Endothelial cell (in vitro differentiated cells): Measurements from ENCODE around the gene FBXW11. TPM values are rescaled to one million over a fixed set of nuclear protein-coding genes. Genes with fewer than 3 reads are reported as not detected.

Source experiments
- DNase-seq: peaks from one replicate; pipeline ENCODE4 v3.0.0; 2021; ENCODE audit warnings: low spot score
- H3K27ac Mint-ChIP-seq: one replicate; pipeline ENCODE4 v1.8.0; 2021; ENCODE audit warnings: mixed read lengths, inconsistent platforms; ENCODE audit not compliant: unreplicated experiment
- H3K27me3 Mint-ChIP-seq: one replicate; pipeline ENCODE4 v1.8.0; 2021; ENCODE audit warnings: mild to moderate bottlenecking, moderate library complexity, mixed read lengths, inconsistent platforms; ENCODE audit not compliant: unreplicated experiment
- H3K36me3 Mint-ChIP-seq: one replicate; pipeline ENCODE4 v1.8.0; 2021; ENCODE audit warnings: mild to moderate bottlenecking, low read depth, mixed read lengths, inconsistent platforms; ENCODE audit not compliant: unreplicated experiment
- H3K4me1 Mint-ChIP-seq: one replicate; pipeline ENCODE4 v1.8.0; 2021; ENCODE audit warnings: mild to moderate bottlenecking, mixed read lengths, inconsistent platforms; ENCODE audit not compliant: unreplicated experiment
- H3K4me3 Mint-ChIP-seq: one replicate; pipeline ENCODE4 v1.8.0; 2021; ENCODE audit warnings: mild to moderate bottlenecking, mixed read lengths, inconsistent platforms; ENCODE audit not compliant: unreplicated experiment
- H3K9me3 Mint-ChIP-seq: one replicate; pipeline ENCODE4 v1.8.0; 2021; ENCODE audit warnings: mixed read lengths, inconsistent platforms; ENCODE audit not compliant: unreplicated experiment
- total RNA-seq: library from RNA; stranded (reverse); fragmentation: NEBNext Ultra II Directional; extraction: Animal tissue kit (Norgen Biotek cat#: 25700); gene quantifications from one replicate; pipeline ENCODE4 v1.2.1, GENCODE V29; 2021; ENCODE audit not compliant: unreplicated experiment
- TF ChIP-seq, protein P1 (sequence below): fragments of 200-600 bp; sonication (generic); IDR thresholded peaks from one replicate; pipeline ENCODE4 v1.5.0; 2021; ENCODE audit warnings: antibody characterized with exemption; ENCODE audit not compliant: unreplicated experiment

The FBXW11 gene
- total RNA-seq, 1 donor from 2014 or later, result 62.0 TPM

- peaks cover 21% of the 10 kb centered on the region for H3K36me3 Mint-ChIP-seq
- no peaks in the 10 kb centered on the region for H3K9me3 Mint-ChIP-seq
- TF ChIP-seq, protein P1, sequence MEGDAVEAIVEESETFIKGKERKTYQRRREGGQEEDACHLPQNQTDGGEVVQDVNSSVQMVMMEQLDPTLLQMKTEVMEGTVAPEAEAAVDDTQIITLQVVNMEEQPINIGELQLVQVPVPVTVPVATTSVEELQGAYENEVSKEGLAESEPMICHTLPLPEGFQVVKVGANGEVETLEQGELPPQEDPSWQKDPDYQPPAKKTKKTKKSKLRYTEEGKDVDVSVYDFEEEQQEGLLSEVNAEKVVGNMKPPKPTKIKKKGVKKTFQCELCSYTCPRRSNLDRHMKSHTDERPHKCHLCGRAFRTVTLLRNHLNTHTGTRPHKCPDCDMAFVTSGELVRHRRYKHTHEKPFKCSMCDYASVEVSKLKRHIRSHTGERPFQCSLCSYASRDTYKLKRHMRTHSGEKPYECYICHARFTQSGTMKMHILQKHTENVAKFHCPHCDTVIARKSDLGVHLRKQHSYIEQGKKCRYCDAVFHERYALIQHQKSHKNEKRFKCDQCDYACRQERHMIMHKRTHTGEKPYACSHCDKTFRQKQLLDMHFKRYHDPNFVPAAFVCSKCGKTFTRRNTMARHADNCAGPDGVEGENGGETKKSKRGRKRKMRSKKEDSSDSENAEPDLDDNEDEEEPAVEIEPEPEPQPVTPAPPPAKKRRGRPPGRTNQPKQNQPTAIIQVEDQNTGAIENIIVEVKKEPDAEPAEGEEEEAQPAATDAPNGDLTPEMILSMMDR, result no peak
- no peak overlapping the region for H3K27ac Mint-ChIP-seq
- H3K27me3 Mint-ChIP-seq, result peaks cover 5% of the 10 kb centered on the region
- H3K4me3 Mint-ChIP-seq, result no peak overlapping the region
- DNase-seq, result no peak
- H3K4me1 Mint-ChIP-seq, result no peaks in the 10 kb centered on the region
Measured at GRCh38 chr5:171861381-171861780, 145.1 kb downstream of the FBXW11 start.

GRCh38 chr5:171858303-171858702, 148.1 kb downstream of the FBXW11 start:
- DNase-seq, result no peak
- Mint-ChIP-seq H3K27me3 (peaks cover 6% of the 10 kb centered on the region), H3K4me3 (no peak overlapping the region), H3K36me3 (peaks cover 29% of the 10 kb centered on the region), H3K9me3 (no peaks in the 10 kb centered on the region), H3K27ac (no peak overlapping the region), H3K4me1 (no peaks in the 10 kb centered on the region)
- TF ChIP-seq, protein P1, result peak; percentile 67

- Mint-ChIP-seq H3K9me3 (no peaks in the 10 kb centered on the region), H3K27me3 (peaks cover 6% of the 10 kb centered on the region), H3K36me3 (peaks cover 29% of the 10 kb centered on the region), H3K27ac (no peak overlapping the region), H3K4me3 (no peak overlapping the region), H3K4me1 (no peaks in the 10 kb centered on the region)
- DNase-seq, result no peak
- TF ChIP-seq, protein P1, result no peak
Measured at GRCh38 chr5:171857489-171857876, 149.0 kb downstream of the FBXW11 start.

- H3K4me1 Mint-ChIP-seq, result no peaks in the 10 kb centered on the region
- H3K4me3 Mint-ChIP-seq, result peak overlapping the region; percentile 16
- TF ChIP-seq, protein P1, result no peak
- DNase-seq, result no peak
- H3K36me3 Mint-ChIP-seq, result peaks cover 29% of the 10 kb centered on the region
- peaks cover 6% of the 10 kb centered on the region for H3K27me3 Mint-ChIP-seq
- H3K27ac Mint-ChIP-seq, result no peak overlapping the region
- no peaks in the 10 kb centered on the region for H3K9me3 Mint-ChIP-seq
Measured at GRCh38 chr5:171855798-171856763, 150.4 kb downstream of the FBXW11 start.

GRCh38 chr5:171855265-171855664, 151.2 kb downstream of the FBXW11 start:
- TF ChIP-seq, protein P1, result no peak
- Mint-ChIP-seq H3K27me3 (peaks cover 6% of the 10 kb centered on the region), H3K4me1 (no peaks in the 10 kb centered on the region), H3K27ac (no peak overlapping the region), H3K4me3 (no peak overlapping the region), H3K36me3 (peaks cover 24% of the 10 kb centered on the region), H3K9me3 (no peaks in the 10 kb centered on the region)
- no peak for DNase-seq
